ENCODE measurements around the gene ADGRL3. TPM values are rescaled to one million over a fixed set of nuclear protein-coding genes. Genes with fewer than 3 reads are reported as not detected.
A peak's percentile ranks its signal among the peaks of the same experiment; 100 is the strongest.

ADGRL3 gene
- total RNA-seq, 1 donor from 2014 or later: 93.6 TPM

- no peak overlapping the region for H3K4me3 ChIP-seq
- H3K36me3 ChIP-seq: no peaks in the 10 kb centered on the region
- peaks cover 14% of the 10 kb centered on the region for H3K4me1 ChIP-seq
- no peaks in the 10 kb centered on the region for H3K79me2 ChIP-seq (ENCODE audit: low read depth)
- no peaks in the 10 kb centered on the region for H3F3A ChIP-seq (ENCODE audit: low read depth)
- H3K4me1 Mint-ChIP-seq: peaks cover 5% of the 10 kb centered on the region
- peak overlapping the region; percentile 64 for H3K27ac ChIP-seq
- H4K20me1 ChIP-seq (ENCODE audit: low read depth): no peaks in the 10 kb centered on the region
- no peaks in the 10 kb centered on the region for H3K9me3 ChIP-seq (ENCODE audit: low read depth)
- H3K36me3 Mint-ChIP-seq: peaks cover 35% of the 10 kb centered on the region
- no peak overlapping the region for H3K4me3 Mint-ChIP-seq
- H3K9me3 Mint-ChIP-seq: peaks cover 14% of the 10 kb centered on the region
- H3K27ac Mint-ChIP-seq: no peak overlapping the region
- H3K4me2 ChIP-seq: peak overlapping the region; percentile 36
- H3K27me3 Mint-ChIP-seq (ENCODE audit: insufficient read depth, low read depth): no peaks in the 10 kb centered on the region
- DNase-seq (ENCODE audit: low spot score): peak; percentile 2
- TF ChIP-seq CTCF (IDR thresholded peaks at IDR 0.05) (no peak), EZH2phosphoT487 (IDR thresholded peaks at IDR 0.05) (no peak), EZH2 (IDR thresholded peaks at IDR 0.05) (no peak)
- no peak overlapping the region for H3K9ac ChIP-seq
- H3K27me3 ChIP-seq: no peaks in the 10 kb centered on the region
- H2AFZ ChIP-seq (replicated peaks): no peak overlapping the region
Observed at GRCh38 chr4:61958591-61958990, 758.5 kb downstream of the ADGRL3 start.

- Histone ChIP-seq H3K9me3 (ENCODE audit: low read depth) (no peaks in the 10 kb centered on the region), H3K27ac (no peak overlapping the region), H3K79me2 (ENCODE audit: low read depth) (no peaks in the 10 kb centered on the region), H3K36me3 (no peaks in the 10 kb centered on the region), H4K20me1 (ENCODE audit: low read depth) (no peaks in the 10 kb centered on the region), H3K4me1 (peaks cover 14% of the 10 kb centered on the region), H3K27me3 (no peaks in the 10 kb centered on the region), H2AFZ (replicated peaks) (no peak overlapping the region), H3K4me2 (no peak overlapping the region), H3F3A (ENCODE audit: low read depth) (no peaks in the 10 kb centered on the region), H3K9ac (no peak overlapping the region), H3K4me3 (no peak overlapping the region)
- peaks cover 14% of the 10 kb centered on the region for H3K9me3 Mint-ChIP-seq
- no peak for DNase-seq (ENCODE audit: low spot score)
- H3K27me3 Mint-ChIP-seq (ENCODE audit: insufficient read depth, low read depth): no peaks in the 10 kb centered on the region
- H3K27ac Mint-ChIP-seq: no peak overlapping the region
- peaks cover 5% of the 10 kb centered on the region for H3K4me1 Mint-ChIP-seq
- H3K4me3 Mint-ChIP-seq: no peak overlapping the region
- TF ChIP-seq EZH2phosphoT487 (IDR thresholded peaks at IDR 0.05) (no peak), CTCF (IDR thresholded peaks at IDR 0.05) (no peak), EZH2 (IDR thresholded peaks at IDR 0.05) (no peak)
- peaks cover 35% of the 10 kb centered on the region for H3K36me3 Mint-ChIP-seq
Observed at GRCh38 chr4:61959087-61959486, 759.0 kb downstream of the ADGRL3 start.

GRCh38 chr4:61984260-61984909 lies 784.3 kb downstream of the ADGRL3 start:
- H4K20me1 ChIP-seq (ENCODE audit: low read depth): no peaks in the 10 kb centered on the region
- peaks cover 33% of the 10 kb centered on the region for H3K36me3 Mint-ChIP-seq

More at GRCh38 chr4:61984260-61984909, 784.3 kb downstream of the ADGRL3 start:
- Histone ChIP-seq H3K27me3 (no peaks in the 10 kb centered on the region), H3K4me1 (no peaks in the 10 kb centered on the region), H3K9ac (no peak overlapping the region), H3F3A (ENCODE audit: low read depth) (peaks cover 7% of the 10 kb centered on the region), H3K79me2 (ENCODE audit: low read depth) (no peaks in the 10 kb centered on the region), H3K36me3 (peaks cover 3% of the 10 kb centered on the region), H3K27ac (no peak overlapping the region), H3K4me2 (no peak overlapping the region), H2AFZ (replicated peaks) (no peak overlapping the region), H3K4me3 (no peak overlapping the region), H3K9me3 (ENCODE audit: low read depth) (no peaks in the 10 kb centered on the region)
- H3K27me3 Mint-ChIP-seq (ENCODE audit: insufficient read depth, low read depth): no peaks in the 10 kb centered on the region
- TF ChIP-seq EZH2phosphoT487 (IDR thresholded peaks at IDR 0.05): no peak
- no peak for TF ChIP-seq EZH2 (IDR thresholded peaks at IDR 0.05)
- TF ChIP-seq CTCF (IDR thresholded peaks at IDR 0.05): peak; percentile 50
- no peaks in the 10 kb centered on the region for H3K4me1 Mint-ChIP-seq
- no peak overlapping the region for H3K4me3 Mint-ChIP-seq
- H3K27ac Mint-ChIP-seq: no peak overlapping the region
- H3K9me3 Mint-ChIP-seq: no peaks in the 10 kb centered on the region
- peak; percentile 31 for DNase-seq (ENCODE audit: low spot score)

Data from neural progenitor cell (in vitro differentiated cells).